HG03571 (cell line): ENCODE data around the gene AATK.

Experiments used
- ATAC-seq: cut with Tn5 transposase; IDR thresholded peaks from one replicate; pipeline ENCODE4 v1.9.1; 2021; ENCODE audit not compliant: unreplicated experiment

AATK gene

DNA sequence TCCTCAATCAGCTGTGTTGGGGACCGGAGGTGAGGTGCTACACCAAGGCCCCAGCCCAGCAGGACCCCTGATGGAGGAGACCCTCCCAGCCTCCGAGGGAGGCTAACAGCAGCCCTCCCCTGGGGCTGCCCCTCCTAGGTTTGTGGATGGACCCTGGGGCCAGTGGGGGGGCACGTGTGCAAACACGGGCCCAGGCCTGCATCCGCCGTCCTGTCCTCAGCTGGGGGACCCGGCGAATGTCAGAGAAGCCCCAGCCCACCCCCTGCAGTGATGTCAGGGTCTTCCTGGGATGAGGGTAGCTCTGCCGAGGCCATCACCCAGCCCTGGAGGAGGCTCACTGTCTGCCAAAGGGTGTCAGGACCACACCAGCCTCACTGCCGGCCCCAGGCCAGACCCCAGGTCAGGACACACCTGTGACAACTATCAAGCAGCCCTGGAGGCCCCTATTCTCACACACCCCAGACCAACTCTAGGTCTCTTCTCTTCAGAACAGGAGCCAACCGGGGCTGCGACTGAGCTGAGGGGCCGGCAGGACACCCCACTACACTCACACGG is 30.0 kb upstream of the AATK start:
- no peak for ATAC-seq

DNA sequence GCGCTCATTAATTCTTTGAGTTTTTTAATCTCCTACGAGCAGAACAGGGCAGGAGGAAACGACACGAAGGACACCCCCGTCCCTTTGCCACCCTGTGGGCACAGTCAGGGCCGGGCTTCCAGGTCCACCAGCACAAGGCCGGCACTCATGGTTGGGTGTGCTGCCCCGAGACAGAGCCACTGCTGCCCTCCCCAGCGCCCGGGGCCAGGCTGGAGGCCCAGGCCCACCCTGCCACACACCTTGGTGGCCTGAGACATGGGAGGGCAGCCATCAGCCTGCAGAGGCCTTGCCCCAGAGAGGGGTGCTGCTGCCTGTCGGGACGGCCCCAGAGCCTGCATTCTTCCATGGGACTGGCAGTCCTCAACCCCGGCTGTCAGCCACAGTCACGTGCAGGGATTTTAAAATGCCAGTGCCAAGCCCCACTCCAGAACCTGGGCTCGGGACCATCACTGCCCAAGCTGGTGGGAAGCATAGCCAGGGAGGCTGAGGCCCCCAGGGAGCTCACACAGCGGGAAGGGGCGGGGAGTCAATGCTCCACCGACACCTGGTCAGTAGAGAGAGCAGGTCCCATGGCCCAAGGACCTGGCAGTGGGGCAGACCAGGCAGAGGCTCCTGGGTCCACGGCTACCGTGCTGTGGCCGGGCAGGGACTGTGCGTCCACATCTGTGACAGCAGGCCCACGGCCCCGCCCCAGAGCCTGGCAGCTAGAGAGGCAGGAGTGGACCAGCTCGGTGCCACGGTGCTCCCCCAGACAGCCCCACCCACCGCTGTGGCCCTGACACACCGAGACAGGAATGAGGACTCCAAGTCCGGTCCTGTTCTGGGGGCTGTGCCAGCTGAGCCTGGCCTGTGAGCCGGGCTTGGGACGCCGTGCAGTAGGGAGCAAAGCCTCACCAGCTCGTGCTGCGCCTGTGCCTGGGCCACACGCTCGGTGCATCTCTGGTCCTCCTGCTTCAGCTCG is 29.2 kb upstream of the AATK start:
- ATAC-seq: no peak

DNA sequence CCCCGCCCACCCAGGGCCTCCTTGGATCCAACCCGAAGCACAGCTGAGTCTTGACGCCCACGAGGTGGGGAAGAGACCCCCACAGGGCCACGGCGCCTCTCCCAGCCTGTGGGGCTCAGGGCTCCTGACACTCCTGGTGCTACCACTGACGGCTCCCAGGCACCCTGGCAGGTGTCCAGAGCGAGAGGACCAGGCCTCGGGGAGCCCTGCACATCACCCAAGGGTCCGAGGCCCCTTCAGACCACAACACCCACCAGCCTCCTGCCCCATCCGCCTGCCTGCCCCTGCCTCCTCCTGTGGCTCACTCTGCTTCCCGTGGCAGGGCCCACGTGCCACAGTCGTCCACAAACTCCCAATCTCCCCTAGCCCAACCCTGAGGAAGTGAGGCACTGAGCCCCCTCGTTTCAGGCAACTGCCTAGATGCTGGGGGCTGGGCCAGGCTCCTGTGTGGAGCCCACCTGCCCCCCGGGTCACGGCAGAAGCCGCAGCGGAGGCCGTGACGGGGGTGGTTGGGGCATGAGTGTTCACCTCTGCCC is 28.3 kb upstream of the AATK start:
- no peak for ATAC-seq

DNA sequence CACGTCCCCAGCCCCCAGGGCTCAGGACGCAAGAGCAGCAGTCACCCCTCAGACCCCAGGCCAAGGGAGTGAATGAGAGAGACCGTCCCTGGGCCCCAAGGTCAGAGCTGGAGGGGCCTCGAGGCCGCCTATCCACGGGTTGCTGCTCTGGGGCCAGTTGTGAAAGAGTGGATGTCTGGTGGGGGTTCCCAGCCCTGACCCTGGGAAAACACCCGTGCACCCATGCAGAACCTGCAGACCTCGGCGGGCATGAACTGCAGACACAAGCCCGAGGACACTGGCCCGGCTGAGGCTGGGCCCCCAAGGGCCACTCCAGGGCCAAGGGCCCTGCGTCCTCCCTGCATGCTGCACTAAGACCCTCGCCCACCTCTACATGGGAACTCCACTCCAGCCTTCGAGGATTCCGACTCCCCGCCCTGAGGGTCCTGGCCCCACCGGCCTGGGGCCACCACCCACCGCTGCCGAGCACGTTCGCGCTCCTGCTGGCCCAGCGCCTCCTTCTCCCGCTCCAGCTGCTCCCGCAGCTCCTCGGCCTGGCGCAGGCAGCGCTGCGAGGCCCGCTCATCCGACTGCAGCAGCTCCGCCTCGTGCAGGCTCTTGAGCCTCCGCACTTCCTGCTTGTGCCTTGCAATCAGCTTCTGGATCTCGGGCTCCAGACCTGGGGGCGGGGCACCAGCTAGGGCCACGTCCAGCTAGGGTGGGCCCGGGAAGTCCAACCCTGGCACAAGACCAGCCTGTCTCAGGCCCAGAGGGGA is 27.6 kb upstream of the AATK start:
- no peak for ATAC-seq

DNA sequence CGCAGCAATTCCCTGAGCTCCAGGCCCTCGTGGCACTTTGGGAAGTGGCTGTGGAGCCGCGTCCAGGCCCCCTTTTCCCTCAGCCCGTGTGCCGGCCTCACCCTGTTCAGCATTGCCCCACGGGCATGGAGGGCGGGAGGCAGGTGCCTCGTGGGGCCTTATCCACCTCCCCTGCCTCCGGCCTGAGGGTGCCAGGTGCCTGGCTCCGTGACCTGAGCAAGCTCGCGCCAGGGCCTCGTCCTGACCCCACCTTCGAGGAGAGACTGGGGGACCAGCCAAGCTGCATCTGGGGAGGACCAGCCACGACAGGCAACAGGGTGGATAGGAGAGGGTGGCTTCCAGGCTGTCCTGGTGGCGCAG is 27.0 kb upstream of the AATK start:
- ATAC-seq: no peak

DNA sequence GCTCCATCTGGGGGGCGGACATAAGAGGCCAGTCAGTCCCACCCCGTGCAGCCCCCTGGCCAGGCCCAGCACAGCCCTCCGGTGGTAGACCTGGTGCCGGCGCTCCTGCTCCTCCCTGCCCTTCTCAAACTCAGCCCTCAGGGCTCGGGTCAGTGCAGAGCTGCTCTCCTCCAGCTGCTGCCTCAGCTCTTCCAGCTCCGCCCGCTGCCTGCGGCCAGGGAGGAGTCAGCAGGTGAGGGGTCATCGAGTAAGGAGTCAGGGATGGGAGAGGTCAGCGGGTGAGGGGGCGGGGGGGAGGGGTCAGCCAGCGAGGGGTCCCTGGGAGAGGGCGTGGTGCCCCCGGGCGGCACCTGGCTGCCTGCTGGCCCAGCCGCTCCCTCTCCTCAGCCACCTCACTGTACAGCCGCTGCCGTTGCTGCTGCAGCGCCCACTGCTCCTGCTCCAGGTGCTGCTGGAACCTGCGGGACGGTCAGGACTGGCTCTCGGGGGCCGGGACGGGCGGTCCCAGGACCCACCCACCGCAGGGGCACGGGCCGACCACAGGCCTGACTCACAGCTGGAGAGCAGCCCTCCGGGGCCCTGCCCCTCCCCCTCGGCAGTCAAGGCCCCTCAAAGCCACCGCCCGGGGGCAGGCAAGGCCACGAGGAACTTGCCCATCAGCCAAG is 26.5 kb upstream of the AATK start:
- ATAC-seq: no peak

DNA sequence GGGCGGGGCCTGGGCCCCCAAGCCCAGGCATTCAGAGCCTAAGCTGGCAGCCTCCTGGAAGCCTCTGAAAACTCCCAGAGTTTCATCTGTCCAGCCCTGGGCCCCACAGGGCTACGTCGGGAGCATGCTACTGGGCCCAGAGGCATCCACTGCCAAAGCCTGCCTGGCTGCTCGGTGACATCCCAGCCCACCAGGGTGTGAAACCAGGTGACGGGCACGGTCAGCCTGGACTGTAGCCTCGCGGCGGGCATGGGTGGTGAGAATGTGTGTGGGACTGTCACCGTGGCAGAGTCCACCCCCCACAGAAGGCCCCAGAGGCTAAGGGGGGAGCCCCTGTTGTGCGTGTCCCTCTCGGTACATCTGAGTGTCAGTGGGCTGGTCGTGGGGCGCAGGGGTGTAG is 25.6 kb upstream of the AATK start:
- ATAC-seq: no peak

DNA sequence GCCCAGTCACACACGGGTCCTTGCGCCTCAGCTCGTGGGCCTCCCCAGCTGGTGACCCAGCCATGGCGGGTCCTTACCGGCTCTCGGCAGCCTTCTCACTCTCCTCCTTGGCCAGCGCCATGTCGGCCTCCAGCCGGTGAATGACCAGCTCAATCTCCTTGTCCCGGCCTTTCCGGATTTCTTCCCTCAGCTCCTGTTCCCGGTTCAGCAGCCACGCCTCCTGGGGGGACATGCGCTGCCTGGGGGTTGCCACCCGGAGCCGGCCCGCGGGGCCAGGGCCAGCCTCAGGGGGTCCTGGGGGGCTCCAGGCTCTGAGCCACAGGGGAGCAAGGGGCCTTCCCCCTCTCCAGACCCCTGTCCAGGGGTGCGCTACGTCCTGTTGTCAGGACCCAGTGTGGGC is 25.1 kb upstream of the AATK start:
- no peak for ATAC-seq

DNA sequence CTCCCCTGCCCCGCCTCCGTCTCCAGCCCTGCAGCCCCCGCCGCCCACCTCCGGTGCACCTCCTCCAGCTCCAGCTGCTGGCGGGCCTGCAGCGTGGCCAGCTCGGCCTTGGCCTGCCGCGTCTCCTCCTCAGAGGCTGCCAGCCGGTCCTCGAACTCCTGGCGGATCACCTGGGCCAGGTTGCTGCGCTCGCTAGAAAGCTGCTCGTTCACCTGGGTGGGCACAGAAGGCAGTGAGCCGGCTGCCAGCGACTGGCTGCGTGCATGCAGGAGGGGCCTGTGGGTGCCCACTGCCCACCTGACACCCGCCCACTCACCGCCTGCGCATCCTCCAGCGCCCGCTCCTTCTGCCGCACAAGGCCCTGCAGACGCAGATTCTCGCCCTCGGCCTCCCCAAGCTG is 24.6 kb upstream of the AATK start:
- no peak for ATAC-seq

DNA sequence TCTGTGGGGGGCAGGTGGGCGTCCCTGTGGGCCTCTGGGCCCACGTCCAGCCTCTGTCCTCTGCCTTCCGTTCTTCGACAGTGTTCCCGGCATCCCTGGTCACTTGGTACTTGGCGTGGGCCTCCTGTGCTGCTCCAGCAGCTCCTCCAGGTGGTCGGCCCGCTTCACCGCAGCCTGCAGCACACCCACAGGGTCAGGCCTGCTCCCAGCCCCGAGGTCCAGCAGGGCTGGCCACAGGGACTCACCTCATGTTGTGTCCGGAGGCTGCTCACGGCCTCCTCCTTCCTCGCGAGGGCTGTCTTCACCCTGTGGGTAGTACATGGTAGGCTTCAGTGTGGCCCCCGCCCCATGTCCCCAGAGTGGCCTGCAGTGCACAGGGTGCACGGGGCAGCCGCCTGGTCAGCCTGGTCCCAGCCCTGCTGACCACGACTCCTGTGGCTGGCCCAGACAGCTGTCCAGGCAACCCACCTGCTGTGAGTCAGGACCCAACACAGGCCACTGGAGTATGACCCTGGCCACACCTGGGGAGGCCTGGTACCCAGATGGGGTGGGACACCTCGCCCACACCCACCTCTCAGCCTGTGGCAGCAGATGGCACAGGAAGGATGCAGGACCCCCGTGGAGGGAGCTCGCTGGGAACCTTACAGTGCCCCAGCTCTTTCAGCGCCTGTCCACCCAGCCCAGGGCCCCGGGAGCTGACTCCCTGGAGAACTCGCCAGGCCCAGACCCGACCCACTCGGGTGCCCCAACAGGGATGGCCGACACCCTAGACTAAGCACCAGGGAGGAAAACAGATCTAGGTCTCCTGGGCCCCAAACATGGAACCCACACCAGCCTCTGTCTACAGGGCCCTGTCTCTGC is 23.9 kb upstream of the AATK start:
- no peak for ATAC-seq

DNA sequence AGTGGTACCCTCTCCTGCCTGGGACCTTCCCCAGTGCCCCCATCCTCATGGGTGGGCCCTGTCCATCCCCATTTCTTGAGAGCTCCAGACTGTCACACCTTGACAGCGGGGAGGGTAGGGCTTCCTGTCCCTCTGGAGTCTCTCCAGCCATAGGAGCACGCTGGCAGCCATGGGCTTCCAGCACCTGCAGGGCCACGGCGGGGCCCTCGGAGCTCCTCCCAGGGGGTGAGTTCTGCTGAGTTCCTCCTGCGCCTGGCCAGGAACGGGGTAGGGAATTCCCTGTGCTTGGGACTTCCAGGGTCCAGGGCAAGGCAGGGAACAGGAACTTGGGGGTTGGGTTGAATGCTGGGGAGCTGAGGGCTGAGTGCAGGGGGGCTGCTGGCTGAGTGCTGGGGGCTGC is 23.0 kb upstream of the AATK start:
- ATAC-seq: no peak

DNA sequence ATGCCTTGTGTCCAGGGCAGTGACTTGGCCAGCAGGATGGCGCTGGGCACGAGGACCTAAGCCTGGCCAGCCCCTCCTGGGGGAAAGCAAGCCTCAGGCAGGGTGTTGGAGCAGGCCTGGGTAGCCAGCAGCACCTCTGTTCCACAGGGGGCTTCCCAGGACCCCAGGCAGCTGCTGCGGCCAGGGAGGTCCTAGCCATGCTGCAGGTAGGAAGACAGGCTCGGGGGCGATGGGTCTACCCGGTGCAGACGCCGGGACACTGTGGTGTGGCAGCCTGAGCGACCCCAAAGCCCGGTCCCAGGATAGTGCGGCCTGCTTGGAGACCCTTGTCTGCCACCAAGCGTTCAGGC is 22.4 kb upstream of the AATK start:
- no peak for ATAC-seq

DNA sequence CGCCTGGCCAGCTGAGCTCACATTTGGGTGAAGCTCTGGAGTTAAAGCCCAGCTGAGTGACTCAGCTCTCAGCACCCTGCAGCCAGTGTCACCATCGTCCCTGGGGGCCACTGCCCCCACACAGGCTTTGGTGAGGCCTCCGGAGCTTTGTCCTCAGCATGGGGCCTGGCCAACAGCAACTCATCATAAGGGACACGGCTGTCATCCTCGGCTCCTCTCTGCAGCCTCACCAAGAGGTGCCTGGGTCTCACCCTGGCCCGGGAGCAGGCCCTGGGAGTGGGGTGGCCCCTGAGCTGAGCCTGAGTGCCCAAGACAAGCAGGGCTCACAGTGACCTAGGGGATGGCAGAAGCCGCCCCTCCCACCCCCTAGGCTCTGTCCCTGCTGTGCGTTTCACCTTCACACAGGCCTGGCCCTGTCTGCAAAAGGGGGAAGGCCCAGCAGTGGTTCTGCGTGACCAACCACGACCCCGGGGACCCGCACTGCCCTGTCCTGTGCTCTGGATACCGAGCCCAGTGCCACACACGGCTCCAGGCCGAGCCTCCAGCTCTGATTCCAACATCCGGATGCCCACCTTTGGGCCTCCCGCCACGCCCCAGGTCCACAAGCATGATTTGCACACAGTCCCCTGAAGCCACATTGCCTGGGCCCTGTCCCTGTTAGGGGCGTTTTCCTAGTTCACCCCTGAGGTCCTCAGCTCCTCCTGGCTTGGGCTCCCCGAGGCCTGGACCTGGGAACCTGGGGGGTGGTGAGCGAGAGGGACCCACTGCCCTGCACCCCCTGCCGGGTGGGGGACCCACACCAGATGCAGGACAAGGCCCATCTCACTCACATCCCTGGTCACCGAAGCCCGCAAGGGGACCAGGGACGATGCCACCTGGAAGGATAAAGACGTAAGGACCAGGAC is 21.8 kb upstream of the AATK start:
- no peak for ATAC-seq

DNA sequence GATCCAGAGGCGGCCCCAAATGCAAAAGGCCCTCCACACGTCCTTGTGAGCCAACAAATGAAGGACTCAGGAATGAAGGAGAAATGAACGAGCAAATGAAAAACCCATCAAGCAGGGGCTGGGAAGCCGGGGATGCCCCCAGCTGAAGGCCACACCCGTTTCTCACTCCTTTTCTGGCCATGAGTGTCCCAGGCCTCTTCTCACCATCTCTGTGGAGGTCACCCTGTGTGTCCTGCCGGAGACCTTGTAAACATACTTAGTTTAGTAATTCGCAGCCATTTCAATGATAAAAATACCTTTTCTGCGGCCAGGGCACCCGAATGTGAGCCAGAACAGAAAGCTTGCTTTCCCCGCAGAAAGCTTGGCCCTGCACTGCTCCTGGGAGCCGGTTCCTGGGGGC is 21.1 kb upstream of the AATK start:
- ATAC-seq: no peak

DNA sequence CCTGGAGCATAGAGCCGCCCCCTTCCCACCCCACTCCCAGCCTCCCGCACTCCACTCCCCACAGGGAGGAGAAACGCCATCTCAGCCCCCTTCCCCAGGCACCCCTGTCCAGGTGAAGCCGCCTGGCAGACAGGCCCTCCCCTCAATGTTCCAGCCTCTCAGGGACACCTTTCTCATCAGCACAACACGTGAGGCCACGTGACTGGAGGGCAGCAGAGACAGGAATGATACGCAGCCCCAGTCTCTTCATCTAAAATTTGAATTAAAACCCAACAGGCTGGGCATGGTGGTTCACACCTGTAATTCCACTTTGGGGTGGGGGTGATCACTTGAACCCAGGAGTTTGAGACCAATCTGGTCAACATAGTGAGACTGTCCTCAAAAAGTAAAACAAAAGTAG is 20.2 kb upstream of the AATK start:
- ATAC-seq: no peak

DNA sequence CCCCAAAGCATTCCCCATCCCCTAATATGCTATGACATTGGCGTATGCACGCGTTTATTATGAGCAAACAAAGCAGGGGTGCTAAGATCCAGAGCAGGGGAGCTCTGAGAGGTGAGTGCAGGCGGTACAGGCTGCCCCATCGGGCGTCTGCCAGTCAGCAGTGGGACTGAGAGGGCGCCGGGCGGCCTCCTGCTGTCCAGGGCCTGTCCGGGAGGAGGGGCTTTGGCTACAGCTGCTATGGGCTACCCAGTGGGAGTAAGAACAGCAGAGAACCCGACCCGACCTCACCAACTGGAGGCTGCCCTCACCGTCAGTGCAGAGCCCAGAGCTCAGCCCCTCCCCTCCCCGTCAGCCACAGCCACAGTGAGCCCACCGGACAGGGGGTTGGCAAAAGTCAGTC is 18.5 kb upstream of the AATK start:
- ATAC-seq: no peak

DNA sequence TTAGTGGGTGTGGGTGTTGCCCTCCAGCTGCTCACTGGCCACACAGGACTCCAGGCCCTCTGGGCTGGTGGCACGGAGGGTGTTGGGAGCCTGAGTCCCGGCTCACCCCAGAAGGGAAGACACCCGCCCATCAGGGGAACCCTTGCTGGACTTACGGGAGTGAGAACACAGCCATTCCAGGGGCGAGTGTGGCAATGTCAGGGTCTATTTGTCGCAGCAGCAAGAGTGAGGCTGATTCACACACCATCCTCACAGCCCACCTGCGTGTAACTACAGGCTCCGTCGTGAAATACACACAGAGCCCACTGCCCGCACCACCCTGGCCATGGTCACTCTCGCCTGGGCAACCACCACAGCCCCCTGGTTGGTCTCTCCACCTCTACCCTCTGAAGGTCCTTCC is 17.8 kb upstream of the AATK start:
- no peak for ATAC-seq

DNA sequence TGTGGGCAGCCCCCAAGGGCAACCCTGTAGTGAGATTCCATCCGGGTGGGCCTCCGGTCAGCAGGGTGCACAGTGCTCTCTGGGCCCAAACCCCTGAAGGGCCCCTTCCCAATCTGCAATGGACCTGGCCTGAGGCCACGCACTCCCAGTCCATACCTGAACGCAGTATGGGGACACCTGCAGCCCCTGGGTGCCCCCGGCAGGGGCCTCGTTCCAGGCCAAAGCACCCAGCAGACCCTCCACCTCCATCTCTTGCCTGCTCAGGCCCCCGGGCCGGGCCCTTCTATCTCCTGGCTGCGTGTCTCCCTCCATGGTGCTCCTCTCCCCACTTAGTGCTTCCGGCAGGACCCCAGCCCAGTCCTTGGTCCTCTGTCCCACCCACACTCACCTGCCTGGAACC is 17.3 kb upstream of the AATK start:
- ATAC-seq: no peak

DNA sequence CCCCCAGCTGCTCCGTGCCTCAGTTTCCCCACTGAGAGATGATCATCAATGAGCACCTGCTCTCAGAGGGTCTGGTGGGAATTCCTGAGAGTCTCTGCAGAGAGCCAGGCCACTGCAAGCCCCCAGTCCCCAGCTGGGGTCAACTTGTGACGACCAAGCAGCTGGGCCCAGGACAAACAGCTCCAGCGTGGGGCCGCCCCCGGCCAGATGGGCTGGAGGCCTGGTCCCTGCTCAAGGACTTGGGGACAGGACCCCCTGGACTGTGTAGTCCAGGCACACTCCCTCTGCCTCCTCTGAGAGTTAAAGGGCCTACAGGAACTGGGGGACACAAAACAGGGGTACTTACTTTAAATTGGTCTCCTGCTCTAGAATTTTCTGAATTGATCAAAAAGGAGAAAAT is 16.6 kb upstream of the AATK start:
- no peak for ATAC-seq

DNA sequence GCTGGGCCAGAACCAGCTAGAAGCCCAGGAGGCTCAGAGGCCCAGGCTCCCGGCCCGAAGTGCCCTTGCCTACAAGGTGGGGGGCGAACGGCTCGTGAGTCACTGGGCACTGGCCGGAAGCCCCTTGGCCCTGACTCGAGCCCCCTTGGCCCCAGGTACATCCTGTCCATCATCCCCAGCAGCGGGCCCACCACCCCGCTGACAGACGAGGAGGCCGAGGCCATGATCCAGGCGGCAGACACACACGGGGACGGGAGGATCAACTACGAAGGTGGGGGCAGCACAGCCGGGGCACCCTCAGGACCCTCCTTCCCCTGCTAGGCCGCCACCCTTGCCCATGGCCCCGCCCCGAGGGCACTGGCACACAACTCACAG is 15.8 kb upstream of the AATK start:
- ATAC-seq: no peak
